Measurements from ENCODE around the gene ANKRD11. TPM values are rescaled to one million over a fixed set of nuclear protein-coding genes. Genes with fewer than 3 reads are reported as not detected.

The ANKRD11 gene
- total RNA-seq, 1 donor from 2014 or later, result 164 TPM

DNA sequence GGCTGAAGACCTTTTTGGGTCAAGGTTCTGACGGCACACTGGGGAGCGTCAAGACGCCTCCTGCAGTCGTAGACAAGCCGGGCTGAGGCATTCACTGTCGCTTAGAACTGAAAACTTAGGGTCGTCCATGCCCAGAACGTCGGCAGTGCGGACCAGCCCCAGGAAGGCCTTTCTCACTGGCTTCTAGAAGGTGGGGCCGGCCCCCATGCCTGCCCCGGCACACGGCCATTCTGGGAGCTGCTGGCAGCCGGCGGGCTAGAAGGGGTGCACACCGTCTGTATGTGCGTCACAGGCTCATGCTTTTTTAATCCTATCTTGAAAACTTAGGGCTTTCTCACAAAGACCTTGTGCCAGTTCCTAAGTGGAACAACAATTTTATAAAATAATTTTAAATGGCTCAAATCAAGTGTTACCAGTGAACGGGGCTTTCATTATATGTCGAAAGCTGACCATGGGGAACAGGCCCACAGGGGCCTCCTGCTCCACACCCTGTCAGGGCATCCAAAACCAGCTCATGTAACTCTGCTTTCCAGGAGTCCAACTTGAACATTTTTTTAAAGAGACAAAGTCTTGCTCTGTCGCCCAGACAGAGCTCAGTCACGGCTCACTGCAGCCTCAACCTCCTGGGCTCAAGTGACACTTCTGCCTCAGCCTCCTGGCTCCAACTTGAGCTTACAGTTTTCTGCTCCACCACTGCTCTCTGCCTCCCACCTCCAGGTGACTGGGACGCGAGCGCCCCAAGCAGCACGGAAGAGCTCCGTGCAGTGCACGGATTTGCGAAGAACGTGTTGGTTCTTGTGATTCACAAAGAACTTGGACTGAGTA, 111.2 kb downstream of the ANKRD11 start:
- peaks cover 3% of the 10 kb centered on the region for H3K9me3 Mint-ChIP-seq
- DNase-seq (ENCODE audit: low read depth, low spot score), result no peak
- TF ChIP-seq, protein P1, sequence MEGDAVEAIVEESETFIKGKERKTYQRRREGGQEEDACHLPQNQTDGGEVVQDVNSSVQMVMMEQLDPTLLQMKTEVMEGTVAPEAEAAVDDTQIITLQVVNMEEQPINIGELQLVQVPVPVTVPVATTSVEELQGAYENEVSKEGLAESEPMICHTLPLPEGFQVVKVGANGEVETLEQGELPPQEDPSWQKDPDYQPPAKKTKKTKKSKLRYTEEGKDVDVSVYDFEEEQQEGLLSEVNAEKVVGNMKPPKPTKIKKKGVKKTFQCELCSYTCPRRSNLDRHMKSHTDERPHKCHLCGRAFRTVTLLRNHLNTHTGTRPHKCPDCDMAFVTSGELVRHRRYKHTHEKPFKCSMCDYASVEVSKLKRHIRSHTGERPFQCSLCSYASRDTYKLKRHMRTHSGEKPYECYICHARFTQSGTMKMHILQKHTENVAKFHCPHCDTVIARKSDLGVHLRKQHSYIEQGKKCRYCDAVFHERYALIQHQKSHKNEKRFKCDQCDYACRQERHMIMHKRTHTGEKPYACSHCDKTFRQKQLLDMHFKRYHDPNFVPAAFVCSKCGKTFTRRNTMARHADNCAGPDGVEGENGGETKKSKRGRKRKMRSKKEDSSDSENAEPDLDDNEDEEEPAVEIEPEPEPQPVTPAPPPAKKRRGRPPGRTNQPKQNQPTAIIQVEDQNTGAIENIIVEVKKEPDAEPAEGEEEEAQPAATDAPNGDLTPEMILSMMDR (conservative IDR thresholded peaks at IDR 0.05), result no peak
- H3K4me3 Mint-ChIP-seq, result no peak overlapping the region
- peaks cover 12% of the 10 kb centered on the region for H3K36me3 Mint-ChIP-seq (ENCODE audit: low read depth)
- H3K4me1 Mint-ChIP-seq, result peaks cover 71% of the 10 kb centered on the region
- H3K27me3 Mint-ChIP-seq (ENCODE audit: low read depth), result no peaks in the 10 kb centered on the region
- no peak overlapping the region for H3K27ac Mint-ChIP-seq (ENCODE audit: unreplicated experiment)

DNA sequence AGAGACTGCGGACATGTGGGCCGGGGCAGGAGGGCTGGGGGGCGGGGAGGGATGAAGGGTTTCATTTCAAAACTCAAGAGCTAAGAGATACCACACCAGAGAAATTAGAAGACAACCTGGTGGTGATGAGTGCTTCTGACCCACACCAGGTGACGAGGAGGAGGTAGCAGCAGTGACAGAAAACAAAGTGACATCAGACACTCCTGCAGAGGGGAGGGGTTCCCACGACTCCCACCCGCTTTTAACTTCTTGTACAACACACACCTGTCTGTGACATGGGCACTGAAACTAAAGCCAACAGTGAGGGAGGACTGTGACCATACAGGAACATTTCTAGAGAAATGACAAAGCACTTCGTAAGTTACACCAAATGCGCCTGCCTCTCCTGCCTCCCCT, 112.9 kb downstream of the ANKRD11 start:
- Mint-ChIP-seq H3K27me3 (ENCODE audit: low read depth) (no peaks in the 10 kb centered on the region), H3K4me1 (peaks cover 70% of the 10 kb centered on the region), H3K4me3 (no peak overlapping the region), H3K27ac (ENCODE audit: unreplicated experiment) (no peak overlapping the region), H3K36me3 (ENCODE audit: low read depth) (peaks cover 12% of the 10 kb centered on the region), H3K9me3 (peaks cover 3% of the 10 kb centered on the region)
- no peak for DNase-seq (ENCODE audit: low read depth, low spot score)
- TF ChIP-seq, protein P1 (conservative IDR thresholded peaks at IDR 0.05), result no peak

DNA sequence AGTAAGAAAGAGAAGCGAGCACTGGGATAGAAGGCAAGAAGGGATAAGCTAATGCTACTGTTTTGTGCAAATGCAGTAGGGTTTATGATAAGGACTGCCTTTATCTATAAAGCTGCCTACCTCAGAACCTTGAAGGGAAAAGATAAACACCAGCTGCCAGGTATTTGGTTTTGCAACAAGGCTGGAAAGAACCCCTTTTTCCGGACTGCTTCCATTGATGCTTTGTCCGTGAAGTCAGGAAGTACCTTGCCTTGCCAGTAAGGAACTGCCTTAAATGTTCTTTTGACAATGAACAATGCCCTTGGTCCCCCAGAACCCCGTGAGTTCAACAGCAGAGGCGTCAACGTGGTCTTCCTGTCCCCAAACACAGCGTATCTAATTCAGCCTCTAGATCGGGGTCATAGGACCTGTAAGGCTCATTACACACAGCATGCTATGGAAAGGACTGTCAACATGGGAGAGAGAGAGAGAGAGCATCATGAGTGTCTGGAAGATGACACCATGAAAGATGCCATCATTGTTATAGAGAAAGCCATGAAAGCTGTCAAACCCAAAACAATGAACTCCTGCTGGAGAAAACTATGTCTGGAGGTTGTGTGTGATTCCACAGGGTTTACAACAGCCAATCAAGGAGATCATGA, 113.4 kb downstream of the ANKRD11 start:
- H3K27ac Mint-ChIP-seq (ENCODE audit: unreplicated experiment), result peak overlapping the region; percentile 43
- no peak for DNase-seq (ENCODE audit: low read depth, low spot score)
- H3K9me3 Mint-ChIP-seq, result peaks cover 3% of the 10 kb centered on the region
- H3K27me3 Mint-ChIP-seq (ENCODE audit: low read depth), result no peaks in the 10 kb centered on the region
- TF ChIP-seq, protein P1 (conservative IDR thresholded peaks at IDR 0.05), result no peak
- peaks cover 69% of the 10 kb centered on the region for H3K4me1 Mint-ChIP-seq
- no peak overlapping the region for H3K4me3 Mint-ChIP-seq
- H3K36me3 Mint-ChIP-seq (ENCODE audit: low read depth), result peaks cover 12% of the 10 kb centered on the region

DNA sequence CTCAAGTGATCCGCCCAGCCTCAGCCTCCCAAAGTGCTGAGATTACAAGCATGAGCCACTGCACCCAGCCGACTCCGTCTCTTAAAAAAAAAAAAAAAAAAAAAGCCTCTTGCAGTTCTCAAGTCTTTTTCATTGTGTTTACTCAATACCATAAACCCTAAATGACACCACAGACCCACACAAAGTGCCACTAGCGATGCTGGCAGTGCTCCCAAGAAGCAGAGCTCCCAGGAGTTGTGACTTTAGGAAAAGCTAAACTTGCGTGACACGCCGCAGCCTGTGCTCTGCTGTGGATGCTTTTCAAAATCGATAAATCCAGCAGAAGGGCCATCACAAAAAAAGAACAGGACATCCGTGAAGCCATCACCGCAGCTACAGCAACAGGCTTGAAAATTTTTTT, 114.7 kb downstream of the ANKRD11 start:
- no peak for DNase-seq (ENCODE audit: low read depth, low spot score)
- H3K27ac Mint-ChIP-seq (ENCODE audit: unreplicated experiment), result peak overlapping the region; percentile 19
- no peaks in the 10 kb centered on the region for H3K27me3 Mint-ChIP-seq (ENCODE audit: low read depth)
- no peak overlapping the region for H3K4me3 Mint-ChIP-seq
- peaks cover 3% of the 10 kb centered on the region for H3K9me3 Mint-ChIP-seq
- H3K36me3 Mint-ChIP-seq (ENCODE audit: low read depth), result peaks cover 12% of the 10 kb centered on the region
- peaks cover 64% of the 10 kb centered on the region for H3K4me1 Mint-ChIP-seq
- TF ChIP-seq, protein P1 (conservative IDR thresholded peaks at IDR 0.05), result no peak

DNA sequence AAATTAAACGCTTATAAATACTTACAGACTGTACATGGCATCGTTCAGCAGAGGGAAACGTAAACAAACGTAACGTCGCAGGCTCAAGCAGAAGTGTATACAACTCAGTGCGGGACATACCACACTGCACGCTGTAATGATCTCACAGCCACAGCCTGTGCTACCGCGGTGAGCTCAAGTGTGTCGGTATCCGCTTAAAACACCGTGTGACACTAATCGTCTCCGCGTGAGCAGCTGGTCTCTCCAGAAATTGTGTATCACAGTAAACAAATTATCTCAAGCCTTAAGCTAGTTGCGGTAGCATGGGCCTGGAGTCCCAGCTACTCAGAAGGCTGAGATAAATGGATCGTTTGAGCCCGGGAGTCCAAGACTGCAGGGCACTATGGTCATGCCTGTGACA, 115.3 kb downstream of the ANKRD11 start:
- H3K27me3 Mint-ChIP-seq (ENCODE audit: low read depth), result no peaks in the 10 kb centered on the region
- no peak for DNase-seq (ENCODE audit: low read depth, low spot score)
- H3K36me3 Mint-ChIP-seq (ENCODE audit: low read depth), result peaks cover 12% of the 10 kb centered on the region
- H3K9me3 Mint-ChIP-seq, result peaks cover 3% of the 10 kb centered on the region
- no peak overlapping the region for H3K27ac Mint-ChIP-seq (ENCODE audit: unreplicated experiment)
- H3K4me3 Mint-ChIP-seq, result no peak overlapping the region
- peaks cover 57% of the 10 kb centered on the region for H3K4me1 Mint-ChIP-seq
- TF ChIP-seq, protein P1 (conservative IDR thresholded peaks at IDR 0.05), result no peak
